Testis (tissue), 2 donors: ENCODE measurements around the gene TMEM144.

Source experiments
- POLR2A ChIP-seq: fragments of 450-650 bp; IDR thresholded peaks from one replicate; pipeline ENCODE4 v1.6.1; 2017; ENCODE audit warnings: antibody characterized with exemption, mild to moderate bottlenecking, moderate library complexity
- TF ChIP-seq, protein P1 (sequence below), 3 experiments: fragments of 450-650 bp in 2 of 3; fragments of 200-600 bp in 1 of 3; sonication (generic) in 1 of 3; IDR thresholded peaks; one replicate each; pipeline ENCODE4 v1.5.1; 2016 to 2019; ENCODE audit warnings: antibody characterized with exemption in 3 of 3, mild to moderate bottlenecking in 2 of 3, moderate library complexity in 1 of 3

GRCh38 chr4:158214856-158215255, 4.6 kb downstream of the TMEM144 start:
- no peak for TF ChIP-seq POLR2A
- TF ChIP-seq, protein P1, sequence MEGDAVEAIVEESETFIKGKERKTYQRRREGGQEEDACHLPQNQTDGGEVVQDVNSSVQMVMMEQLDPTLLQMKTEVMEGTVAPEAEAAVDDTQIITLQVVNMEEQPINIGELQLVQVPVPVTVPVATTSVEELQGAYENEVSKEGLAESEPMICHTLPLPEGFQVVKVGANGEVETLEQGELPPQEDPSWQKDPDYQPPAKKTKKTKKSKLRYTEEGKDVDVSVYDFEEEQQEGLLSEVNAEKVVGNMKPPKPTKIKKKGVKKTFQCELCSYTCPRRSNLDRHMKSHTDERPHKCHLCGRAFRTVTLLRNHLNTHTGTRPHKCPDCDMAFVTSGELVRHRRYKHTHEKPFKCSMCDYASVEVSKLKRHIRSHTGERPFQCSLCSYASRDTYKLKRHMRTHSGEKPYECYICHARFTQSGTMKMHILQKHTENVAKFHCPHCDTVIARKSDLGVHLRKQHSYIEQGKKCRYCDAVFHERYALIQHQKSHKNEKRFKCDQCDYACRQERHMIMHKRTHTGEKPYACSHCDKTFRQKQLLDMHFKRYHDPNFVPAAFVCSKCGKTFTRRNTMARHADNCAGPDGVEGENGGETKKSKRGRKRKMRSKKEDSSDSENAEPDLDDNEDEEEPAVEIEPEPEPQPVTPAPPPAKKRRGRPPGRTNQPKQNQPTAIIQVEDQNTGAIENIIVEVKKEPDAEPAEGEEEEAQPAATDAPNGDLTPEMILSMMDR (IDR thresholded peaks at IDR 0.05) = no peak
